Purkinje cell (primary cell): ENCODE measurements around the gene RNF217. TPM values are rescaled to one million over a fixed set of nuclear protein-coding genes. Genes with fewer than 3 reads are reported as not detected.

Source experiments
- polyA plus RNA-seq: library from polyadenylated mRNA; unstranded; fragments of >200 nt; fragmentation: Nextera tagmentation; gene quantifications from 2 replicates; pipeline ENCODE4 v1.2.1, GENCODE V29; 2014

RNF217 gene
- polyA plus RNA-seq, result 5.6 and 6.8 TPM in 2 replicates

GRCh38 chr6:124961777-124962638 lies at the start of gene RNF217:
Gene RNF217 (plus strand): TSS chr6:124962437. CDS start chr6:124962545, 108 bp downstream.

Other genes starting within 250 kb of the RNF217 start
- 0.85 and 3.5 TPM in 2 replicates for gene TPD52L1, start 191.3 kb downstream of the RNF217 start, polyA plus RNA-seq